Spleen (tissue), 11 donors: ENCODE results near the gene TMEM125. TPM values are rescaled to one million over a fixed set of nuclear protein-coding genes. Genes with fewer than 3 reads are reported as not detected.

ENCODE experiments used
- DNase-seq: peaks from one replicate; pipeline ENCODE4 v3.0.0-alpha.2; 2020
- H3K27ac ChIP-seq, 8 donors: fragments of 200-600 bp; sonication (generic) in 7 of 8; 1 replicate in 4 of 8; 2 replicates in 4 of 8; pipeline versions ENCODE4 v1.5.0 to v1.8.0; 2016 to 2021; ENCODE audit warnings: inconsistent platforms in 4 of 8, mild to moderate bottlenecking in 4 of 8, moderate library complexity in 1 of 8
- H3K27me3 ChIP-seq, 7 donors: fragments of 200-600 bp; sonication (generic) in 6 of 7; replicated peaks in 1 of 7; 1 replicate in 4 of 7; 2 replicates in 3 of 7; pipeline versions ENCODE4 v1.5.0 to v1.8.0; 2016 to 2021; ENCODE audit warnings: inconsistent platforms in 3 of 7, mild to moderate bottlenecking in 1 of 7
- H3K36me3 ChIP-seq, 6 donors: fragments of 200-600 bp; sonication (generic) in 5 of 6; 1 replicate in 4 of 6; 2 replicates in 2 of 6; pipeline versions ENCODE4 v1.5.0 to v1.8.0; 2016 to 2021; ENCODE audit warnings: inconsistent platforms in 2 of 6
- H3K4me1 ChIP-seq, 6 donors: fragments of 200-600 bp; sonication (generic) in 5 of 6; 1 replicate in 3 of 6; 2 replicates in 3 of 6; pipeline versions ENCODE4 v1.5.0 to v1.8.0; 2016 to 2021; ENCODE audit warnings: inconsistent platforms in 3 of 6
- H3K4me3 ChIP-seq, 8 donors: fragments of 200-600 bp; sonication (generic) in 7 of 8; 1 replicate in 4 of 8; 2 replicates in 4 of 8; pipeline versions ENCODE4 v1.5.0 to v1.8.0; 2016 to 2021; ENCODE audit warnings: inconsistent platforms in 4 of 8, mild to moderate bottlenecking in 4 of 8, moderate library complexity in 2 of 8
- H3K9me3 ChIP-seq, 8 donors: fragments of 200-600 bp; sonication (generic) in 7 of 8; 1 replicate in 4 of 8; 2 replicates in 4 of 8; pipeline versions ENCODE4 v1.5.0 to v1.8.0; 2016 to 2021; ENCODE audit warnings: inconsistent platforms in 4 of 8
- POLR2A ChIP-seq, 3 donors: fragments of 450-650 bp; IDR thresholded peaks; one replicate each; pipeline ENCODE4 v1.5.1; 2017; ENCODE audit warnings: antibody characterized with exemption in 3 of 3, mild to moderate bottlenecking in 1 of 3
- POLR2AphosphoS5 ChIP-seq, 3 donors: sonication (generic); formaldehyde crosslinking; IDR thresholded peaks; one replicate each; pipeline ENCODE4 v1.5.1; 2017; ENCODE audit warnings: antibody characterized with exemption in 3 of 3
- WGBS, 5 donors: extraction: QIAGEN DNeasy Blood & Tissue Kit in 3 of 5; methylation state at CpG; one replicate each; pipeline versions ENCODE4 v1.1.5 to v1.1.7; 2013 to 2018; 5-methylcytosine and 5-hydroxymethylcytosine counted together
- intact Hi-C: fragments of 100-400 bp; cut with DNase I; formaldehyde crosslinking; loops from one replicate; pipeline ENCODE4 v1.15.0; 2023; ENCODE audit warnings: low total_unique reads
- polyA plus RNA-seq, 3 donors: library from polyadenylated mRNA; stranded (reverse); fragments of 200-250 nt; gene quantifications; one replicate each; pipeline ENCODE4 v1.2.1, GENCODE V29; 2013
- total RNA-seq, 7 donors: library from RNA; depleted of rRNA in 3 of 7; stranded (reverse); fragments of >200 nt in 3 of 7; fragmentation: NEBNext Ultra II Directional in 4 of 7; extraction: Animal tissue kit (Norgen Biotek cat#: 25700) in 4 of 7; gene quantifications; one replicate each; pipeline versions ENCODE4 v1.1.0 to v1.2.1, GENCODE V29; 2016 to 2021
- TF ChIP-seq, protein P1 (sequence below), 11 experiments: fragments of 200-600 bp in 7 of 11; fragments of 450-650 bp in 4 of 11; sonication (generic) in 4 of 11; IDR thresholded peaks in 8 of 11; conservative IDR thresholded peaks in 3 of 11; 1 replicate in 7 of 11; 2 replicates in 4 of 11; pipeline versions ENCODE4 v1.4.0 to v1.8.0; 2016 to 2021; ENCODE audit warnings: antibody characterized with exemption in 11 of 11, inconsistent platforms in 4 of 11, mild to moderate bottlenecking in 1 of 11
- donor health status: healthy with polysubstance abuse.
- donor health status: DM: no; HTN: no; CAD: no; lungs with moderate emphysema.
- donor health status: DM: no; HTN: no; CAD: no.
- donor health status: Bipolar disorder and iron deficiency.
- donor health status: healthy.
- donor health status: DM: no; HTN: no; CAD: no.
- donor health status: DM: yes; HTN: yes; CAD: no.

TMEM125 gene
- total and polyA plus RNA-seq, 10 donors: 0.05 to 0.06 TPM; not detected in 8

DNA sequence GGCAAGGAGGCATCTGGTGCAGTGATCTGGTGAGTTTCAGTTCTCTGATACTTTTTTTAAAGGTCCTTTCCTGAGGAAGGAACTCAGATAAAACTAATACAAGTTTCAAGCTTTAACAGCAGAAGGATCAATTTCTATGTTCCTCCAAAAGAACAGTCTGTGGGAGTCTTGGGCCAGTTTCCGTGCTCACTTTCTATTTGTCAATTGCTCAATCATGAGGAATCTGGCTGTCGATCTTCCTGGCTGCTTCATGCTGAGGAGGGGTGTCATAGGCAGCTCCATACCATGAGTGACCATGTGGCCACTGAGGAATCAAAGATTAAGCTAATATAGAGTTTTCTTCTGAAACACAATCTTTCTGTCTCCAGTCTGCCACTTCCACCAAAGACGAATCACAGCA is 11.4 kb upstream of the TMEM125 start:
- H3K9me3 ChIP-seq: peaks cover 0 to 10% (median 5%) of the 10 kb centered on the region in 8 donors
- no peaks in the 10 kb centered on the region for H3K27me3 ChIP-seq
- H3K27ac ChIP-seq: no peak overlapping the region
- H3K4me3 ChIP-seq: no peak overlapping the region
- TF ChIP-seq POLR2AphosphoS5 (IDR thresholded peaks at IDR 0.05) (no peak), POLR2A (IDR thresholded peaks at IDR 0.05) (no peak)
- TF ChIP-seq, protein P1, sequence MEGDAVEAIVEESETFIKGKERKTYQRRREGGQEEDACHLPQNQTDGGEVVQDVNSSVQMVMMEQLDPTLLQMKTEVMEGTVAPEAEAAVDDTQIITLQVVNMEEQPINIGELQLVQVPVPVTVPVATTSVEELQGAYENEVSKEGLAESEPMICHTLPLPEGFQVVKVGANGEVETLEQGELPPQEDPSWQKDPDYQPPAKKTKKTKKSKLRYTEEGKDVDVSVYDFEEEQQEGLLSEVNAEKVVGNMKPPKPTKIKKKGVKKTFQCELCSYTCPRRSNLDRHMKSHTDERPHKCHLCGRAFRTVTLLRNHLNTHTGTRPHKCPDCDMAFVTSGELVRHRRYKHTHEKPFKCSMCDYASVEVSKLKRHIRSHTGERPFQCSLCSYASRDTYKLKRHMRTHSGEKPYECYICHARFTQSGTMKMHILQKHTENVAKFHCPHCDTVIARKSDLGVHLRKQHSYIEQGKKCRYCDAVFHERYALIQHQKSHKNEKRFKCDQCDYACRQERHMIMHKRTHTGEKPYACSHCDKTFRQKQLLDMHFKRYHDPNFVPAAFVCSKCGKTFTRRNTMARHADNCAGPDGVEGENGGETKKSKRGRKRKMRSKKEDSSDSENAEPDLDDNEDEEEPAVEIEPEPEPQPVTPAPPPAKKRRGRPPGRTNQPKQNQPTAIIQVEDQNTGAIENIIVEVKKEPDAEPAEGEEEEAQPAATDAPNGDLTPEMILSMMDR (IDR thresholded peaks at IDR 0.05 in 8 of 11, conservative IDR thresholded peaks at IDR 0.05 in 3 of 11): no peak
- H3K4me1 ChIP-seq: no peaks in the 10 kb centered on the region
- intact Hi-C loops: no loop called here
- no peaks in the 10 kb centered on the region for H3K36me3 ChIP-seq
- DNase-seq: no peak
- 59 to 89% (median 76%) methylated on average over 3 of the region's 3 CpGs for WGBS, 5 donors

DNA sequence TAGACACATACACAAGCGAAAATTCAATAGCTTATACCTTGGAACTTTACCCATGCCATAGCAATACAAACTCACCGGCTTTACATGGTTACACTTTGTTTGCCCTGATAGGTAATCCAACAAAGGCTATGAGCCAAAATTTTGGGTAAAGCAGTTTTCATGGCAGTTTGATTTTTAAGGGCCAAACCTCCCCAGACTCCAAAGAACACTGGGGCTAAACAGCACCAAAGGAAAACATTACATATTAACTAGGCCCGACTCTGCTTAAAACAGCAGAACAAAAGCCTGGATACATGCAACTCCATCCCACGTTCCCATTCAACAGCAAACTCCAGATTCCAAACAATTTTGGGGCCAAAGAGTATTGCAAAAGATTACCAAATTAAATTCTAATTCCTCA is 4.4 kb upstream of the TMEM125 start:
- Histone ChIP-seq H3K27ac (no peak overlapping the region), H3K36me3 (no peaks in the 10 kb centered on the region), H3K27me3 (peaks cover 0 to 13% (median 0%) of the 10 kb centered on the region in 7 donors), H3K4me1 (peaks cover 0 to 3% (median 1%) of the 10 kb centered on the region in 6 donors), H3K4me3 (no peak overlapping the region), H3K9me3 (peaks cover 0 to 12% (median 8%) of the 10 kb centered on the region in 8 donors)
- intact Hi-C loops: no loop called here
- WGBS, 5 donors: 83 to 94% (median 90%) methylated on average over 4 of the region's 4 CpGs
- DNase-seq: no peak
- no peak for TF ChIP-seq POLR2A (IDR thresholded peaks at IDR 0.05)
- no peak for TF ChIP-seq POLR2AphosphoS5 (IDR thresholded peaks at IDR 0.05)
- TF ChIP-seq, protein P1 (IDR thresholded peaks at IDR 0.05 in 8 of 11, conservative IDR thresholded peaks at IDR 0.05 in 3 of 11): no peak

DNA sequence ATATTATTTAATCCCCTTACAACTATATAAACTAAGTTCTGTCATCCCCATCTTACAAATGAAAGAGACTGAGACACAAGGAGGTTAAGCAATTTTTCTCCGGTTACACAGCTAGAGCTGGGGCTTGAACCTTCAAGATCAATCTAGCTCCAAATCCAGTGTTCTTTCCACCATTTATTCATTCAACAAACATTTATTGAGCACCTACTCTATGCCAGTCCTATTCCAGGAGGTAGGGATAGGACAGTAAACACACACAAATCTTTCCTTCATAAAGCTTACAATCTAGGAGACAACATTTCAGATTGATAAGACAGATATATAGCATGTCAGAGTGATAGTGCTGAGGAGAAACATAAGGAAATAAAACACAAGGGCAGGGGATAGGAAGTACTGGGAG is 2.9 kb upstream of the TMEM125 start:
- Histone ChIP-seq H3K27ac (no peak overlapping the region), H3K9me3 (peaks cover 0 to 12% (median 8%) of the 10 kb centered on the region in 8 donors), H3K4me1 (peaks cover 0 to 12% (median 5%) of the 10 kb centered on the region in 6 donors), H3K4me3 (no peak overlapping the region), H3K27me3 (peaks cover 0 to 24% (median 0%) of the 10 kb centered on the region in 7 donors), H3K36me3 (no peaks in the 10 kb centered on the region)
- DNase-seq: no peak
- WGBS, 5 donors: 90 to 100% (median 93%) methylated on average over 1 of the region's 1 CpG
- no peak for TF ChIP-seq POLR2AphosphoS5 (IDR thresholded peaks at IDR 0.05)
- TF ChIP-seq, protein P1 (IDR thresholded peaks at IDR 0.05 in 8 of 11, conservative IDR thresholded peaks at IDR 0.05 in 3 of 11): no peak
- TF ChIP-seq POLR2A (IDR thresholded peaks at IDR 0.05): no peak
- intact Hi-C loops: no loop called here

DNA sequence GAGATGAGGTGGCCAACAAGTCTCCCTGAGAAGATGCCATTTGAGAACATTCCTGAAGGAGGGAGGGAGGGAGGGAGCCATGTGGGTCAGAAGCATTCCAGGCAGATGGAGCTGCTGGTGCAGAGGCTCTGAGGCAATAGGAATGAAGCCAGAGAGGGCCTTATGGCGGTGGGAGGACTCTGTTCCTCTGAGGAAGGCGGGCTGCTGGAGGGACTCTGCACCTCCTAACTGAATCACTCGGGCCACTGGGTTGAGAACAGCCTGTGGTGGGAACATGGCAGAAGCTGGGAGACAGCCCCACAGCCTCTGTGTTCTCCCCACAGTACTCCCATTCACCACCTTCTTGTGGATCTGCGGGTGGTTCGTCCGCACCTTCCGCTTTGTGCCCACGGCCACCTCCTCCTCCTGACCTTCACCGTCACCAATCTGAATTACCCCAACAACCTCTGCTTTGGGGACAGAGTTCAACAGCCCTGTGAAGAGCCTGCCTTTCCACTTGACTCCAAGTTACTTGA is 2.4 kb upstream of the TMEM125 start:
- no peak for DNase-seq
- no peak overlapping the region for H3K27ac ChIP-seq
- WGBS, 5 donors: 79 to 96% (median 92%) methylated on average over 9 of the region's 9 CpGs

More for the DNA sequence above, 2.4 kb upstream of the TMEM125 start:
- peaks cover 0 to 12% (median 8%) of the 10 kb centered on the region in 8 donors for H3K9me3 ChIP-seq
- no peak overlapping the region for H3K4me3 ChIP-seq
- intact Hi-C loops: no loop called here
- peaks cover 0 to 24% (median 0%) of the 10 kb centered on the region in 7 donors for H3K27me3 ChIP-seq
- H3K36me3 ChIP-seq: no peaks in the 10 kb centered on the region
- H3K4me1 ChIP-seq: peaks cover 0 to 12% (median 5%) of the 10 kb centered on the region in 6 donors
- TF ChIP-seq POLR2AphosphoS5 (IDR thresholded peaks at IDR 0.05): no peak
- TF ChIP-seq, protein P1 (IDR thresholded peaks at IDR 0.05 in 8 of 11, conservative IDR thresholded peaks at IDR 0.05 in 3 of 11): no peak
- no peak for TF ChIP-seq POLR2A (IDR thresholded peaks at IDR 0.05)
